Upper lobe of right lung (tissue), 1 donor: ENCODE data around the gene DAPK2. TPM values are rescaled to one million over a fixed set of nuclear protein-coding genes. Genes with fewer than 3 reads are reported as not detected.
A peak's percentile ranks its signal among the peaks of the same experiment; 100 is the strongest.
"Not testable (repeated sequence)": the region's sequence is repeated elsewhere in the genome, so short reads cannot be mapped to it uniquely, and the experiment has no call there.

Source experiments
- ATAC-seq: fragments of 200-7000 bp; cut with Tn5 transposase; one replicate; pipeline ENCODE4 v1.9.1; 2020; ENCODE audit warnings: mild to moderate bottlenecking, moderate library complexity
- DNase-seq: peaks from one replicate; pipeline ENCODE4 v3.0.0-alpha.2; 2020
- H3K27ac ChIP-seq: fragments of 200-600 bp; one replicate; pipeline ENCODE4 v1.8.0; 2022
- H3K27me3 ChIP-seq: fragments of 200-600 bp; one replicate; pipeline ENCODE4 v1.8.0; 2022; ENCODE audit warnings: mild to moderate bottlenecking
- H3K36me3 ChIP-seq: fragments of 200-600 bp; one replicate; pipeline ENCODE4 v1.8.0; 2022
- H3K4me1 ChIP-seq: fragments of 200-600 bp; one replicate; pipeline ENCODE4 v1.8.0; 2022
- H3K4me3 ChIP-seq: fragments of 200-600 bp; one replicate; pipeline ENCODE4 v1.8.0; 2022; ENCODE audit warnings: mild to moderate bottlenecking
- H3K9me3 ChIP-seq: fragments of 200-600 bp; one replicate; pipeline ENCODE4 v1.8.0; 2022
- intact Hi-C: fragments of 100-400 bp; cut with DNase I; formaldehyde crosslinking; loops from one replicate; pipeline ENCODE4 v1.11.0; 2022
- total RNA-seq: library from RNA; stranded (reverse); fragmentation: NEBNext Ultra II Directional; extraction: Animal tissue kit (Norgen Biotek cat#: 25700); gene quantifications from one replicate; pipeline ENCODE4 v1.2.1, GENCODE V29; 2021
- TF ChIP-seq, protein P1 (sequence below): fragments of 200-600 bp; IDR thresholded peaks from one replicate; pipeline ENCODE4 v1.8.0; 2022; ENCODE audit warnings: antibody characterized with exemption
- donor health status: DM: no; HTN: yes; CAD: no; lungs with severe emphysema.

DAPK2 gene
- total RNA-seq, 1 donor from 2014 or later: 73.3 TPM

DNA sequence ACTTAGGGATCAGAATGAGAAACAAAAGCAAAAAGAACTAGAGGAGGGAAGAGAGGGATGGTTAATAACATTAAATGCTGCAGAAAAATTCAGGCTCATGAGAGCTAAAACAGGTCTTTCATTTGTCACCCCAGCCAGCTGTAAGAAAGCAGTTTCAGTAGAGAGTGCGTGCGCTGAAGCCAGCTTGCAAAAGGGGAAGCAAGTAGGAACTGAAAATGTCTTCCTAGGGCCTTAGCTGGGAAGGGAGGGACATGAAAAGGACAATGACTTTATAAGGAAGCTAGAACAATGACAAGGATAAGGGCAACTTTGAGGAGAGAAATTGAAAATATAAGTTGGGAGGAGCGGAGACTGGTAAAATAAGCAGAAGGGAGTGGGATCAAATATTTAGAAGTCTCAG lies 44.2 kb upstream of the DAPK2 start:
- no peaks in the 10 kb centered on the region for H3K27me3 ChIP-seq
- peak overlapping the region; percentile 42 for H3K27ac ChIP-seq
- DNase-seq (no peak), ATAC-seq (no peak)
- TF ChIP-seq, protein P1, sequence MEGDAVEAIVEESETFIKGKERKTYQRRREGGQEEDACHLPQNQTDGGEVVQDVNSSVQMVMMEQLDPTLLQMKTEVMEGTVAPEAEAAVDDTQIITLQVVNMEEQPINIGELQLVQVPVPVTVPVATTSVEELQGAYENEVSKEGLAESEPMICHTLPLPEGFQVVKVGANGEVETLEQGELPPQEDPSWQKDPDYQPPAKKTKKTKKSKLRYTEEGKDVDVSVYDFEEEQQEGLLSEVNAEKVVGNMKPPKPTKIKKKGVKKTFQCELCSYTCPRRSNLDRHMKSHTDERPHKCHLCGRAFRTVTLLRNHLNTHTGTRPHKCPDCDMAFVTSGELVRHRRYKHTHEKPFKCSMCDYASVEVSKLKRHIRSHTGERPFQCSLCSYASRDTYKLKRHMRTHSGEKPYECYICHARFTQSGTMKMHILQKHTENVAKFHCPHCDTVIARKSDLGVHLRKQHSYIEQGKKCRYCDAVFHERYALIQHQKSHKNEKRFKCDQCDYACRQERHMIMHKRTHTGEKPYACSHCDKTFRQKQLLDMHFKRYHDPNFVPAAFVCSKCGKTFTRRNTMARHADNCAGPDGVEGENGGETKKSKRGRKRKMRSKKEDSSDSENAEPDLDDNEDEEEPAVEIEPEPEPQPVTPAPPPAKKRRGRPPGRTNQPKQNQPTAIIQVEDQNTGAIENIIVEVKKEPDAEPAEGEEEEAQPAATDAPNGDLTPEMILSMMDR: no peak
- no peaks in the 10 kb centered on the region for H3K9me3 ChIP-seq
- peaks cover 20% of the 10 kb centered on the region for H3K36me3 ChIP-seq
- peaks cover 36% of the 10 kb centered on the region for H3K4me1 ChIP-seq
- intact Hi-C loops: no loop called here
- H3K4me3 ChIP-seq: no peak overlapping the region

DNA sequence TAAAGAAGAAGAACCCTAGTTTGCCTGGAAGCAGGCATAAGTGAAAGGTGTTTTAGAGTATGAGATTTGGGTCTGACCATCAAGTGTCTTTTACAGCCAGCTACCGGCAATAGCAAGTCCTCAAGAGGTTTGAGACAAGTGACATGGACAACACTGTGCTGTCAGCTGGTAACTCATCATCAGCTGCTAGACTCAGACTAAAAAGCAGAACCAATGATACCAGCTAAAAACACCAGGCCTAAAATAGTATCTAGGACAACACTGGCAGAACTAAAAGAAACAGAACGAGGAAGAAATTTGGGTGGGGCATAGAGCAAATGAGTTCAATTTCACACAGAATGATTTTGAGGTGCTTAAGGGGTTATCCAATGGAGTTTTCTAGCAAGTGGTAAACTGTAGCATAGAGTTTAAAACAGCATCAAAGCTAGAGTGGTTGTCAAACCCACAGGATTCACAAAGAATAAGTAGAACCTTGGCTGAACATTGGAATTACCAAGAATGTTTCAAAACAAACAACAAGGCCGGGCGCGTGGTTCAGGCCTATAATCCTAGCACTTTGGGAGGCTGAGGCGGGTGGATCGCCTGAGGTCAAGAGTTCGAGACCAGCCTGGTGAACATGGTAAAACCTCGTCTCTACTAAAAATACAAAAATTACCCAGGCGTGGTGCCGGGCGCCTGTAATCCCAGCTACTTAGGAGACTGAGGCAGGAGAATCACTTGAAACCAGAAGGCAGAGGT lies 43.4 kb upstream of the DAPK2 start:
- peak; percentile 46 for ATAC-seq
- intact Hi-C loops: no loop called here
- no peaks in the 10 kb centered on the region for H3K9me3 ChIP-seq
- H3K27me3 ChIP-seq: no peaks in the 10 kb centered on the region
- no peak for DNase-seq
- H3K4me3 ChIP-seq: no peak overlapping the region
- TF ChIP-seq, protein P1: no peak
- H3K27ac ChIP-seq: peak overlapping the region; percentile 58
- peaks cover 28% of the 10 kb centered on the region for H3K4me1 ChIP-seq
- peaks cover 27% of the 10 kb centered on the region for H3K36me3 ChIP-seq

DNA sequence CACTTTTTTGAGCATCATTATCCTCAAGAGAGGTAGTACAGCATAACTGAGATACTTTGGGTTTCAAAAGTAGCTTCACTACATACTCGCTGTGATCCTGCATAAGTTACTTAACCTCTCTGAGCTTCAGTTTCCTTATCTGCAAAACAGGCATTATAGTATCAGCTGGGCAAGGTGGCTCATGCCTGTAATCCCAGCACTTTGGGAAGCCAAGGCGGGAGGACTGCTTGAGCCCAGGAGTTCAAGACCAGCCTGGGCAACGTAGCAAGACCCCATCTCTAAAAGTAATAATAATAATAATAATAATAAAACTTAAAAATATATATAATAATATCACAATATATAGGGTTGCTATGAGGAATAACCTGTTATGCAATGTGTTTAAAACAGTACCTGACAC lies 36.5 kb upstream of the DAPK2 start:
- Histone ChIP-seq H3K4me3 (no peak overlapping the region), H3K27me3 (no peaks in the 10 kb centered on the region), H3K4me1 (no peaks in the 10 kb centered on the region), H3K27ac (no peak overlapping the region), H3K9me3 (no peaks in the 10 kb centered on the region), H3K36me3 (peaks cover 50% of the 10 kb centered on the region)
- intact Hi-C loops: no loop called here
- TF ChIP-seq, protein P1: no peak
- DNase-seq: no peak
- ATAC-seq: no peak

DNA sequence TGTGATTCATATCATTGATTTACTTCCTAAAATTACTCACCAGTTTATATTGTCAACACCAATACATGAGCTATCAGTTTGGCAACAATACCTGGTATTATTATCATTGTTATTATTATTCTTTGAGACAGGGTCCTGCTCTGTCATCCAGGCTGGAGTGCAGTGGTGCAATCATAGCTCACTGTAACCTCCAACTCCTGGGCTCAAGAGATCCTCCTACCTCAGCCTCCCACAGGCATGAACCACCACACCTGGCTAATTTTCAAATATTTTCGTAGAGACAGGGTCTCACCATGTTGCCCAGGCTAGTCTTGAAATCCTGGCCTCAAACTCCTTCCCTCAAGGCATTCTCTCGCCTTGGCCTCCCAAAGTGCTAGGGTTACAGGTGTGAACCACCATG lies 27.2 kb upstream of the DAPK2 start:
- Histone ChIP-seq H3K36me3 (peaks cover 17% of the 10 kb centered on the region), H3K4me1 (peaks cover 26% of the 10 kb centered on the region)
- intact Hi-C loops, H3K9me3 ChIP-seq, H3K4me3 ChIP-seq, DNase-seq, H3K27ac ChIP-seq, ATAC-seq, H3K27me3 ChIP-seq: not testable (repeated sequence)

DNA sequence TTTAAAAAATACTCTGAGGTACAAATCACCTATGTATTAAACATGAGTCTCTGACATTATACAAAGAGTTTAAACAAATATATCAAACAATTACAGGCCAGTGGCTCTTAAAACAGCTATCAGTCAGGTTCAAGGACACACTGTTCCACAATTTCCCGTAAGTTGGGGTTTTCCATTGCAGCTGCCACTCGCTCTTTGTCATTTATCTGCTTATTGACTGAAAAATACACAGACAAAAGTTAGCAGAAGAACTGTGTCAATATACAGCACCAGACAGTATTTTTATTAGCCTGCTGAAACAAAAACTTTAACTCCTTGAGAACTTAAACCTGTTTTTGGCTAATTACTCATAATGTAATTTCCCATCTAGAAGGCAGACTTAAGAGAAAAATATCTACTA lies 26.5 kb upstream of the DAPK2 start:
- TF ChIP-seq, protein P1: no peak
- intact Hi-C loops: no loop called here
- DNase-seq (no peak), ATAC-seq (no peak)
- Histone ChIP-seq H3K27me3 (no peaks in the 10 kb centered on the region), H3K4me1 (peaks cover 26% of the 10 kb centered on the region), H3K36me3 (peaks cover 12% of the 10 kb centered on the region), H3K9me3 (no peaks in the 10 kb centered on the region), H3K4me3 (no peak overlapping the region), H3K27ac (no peak overlapping the region)

DNA sequence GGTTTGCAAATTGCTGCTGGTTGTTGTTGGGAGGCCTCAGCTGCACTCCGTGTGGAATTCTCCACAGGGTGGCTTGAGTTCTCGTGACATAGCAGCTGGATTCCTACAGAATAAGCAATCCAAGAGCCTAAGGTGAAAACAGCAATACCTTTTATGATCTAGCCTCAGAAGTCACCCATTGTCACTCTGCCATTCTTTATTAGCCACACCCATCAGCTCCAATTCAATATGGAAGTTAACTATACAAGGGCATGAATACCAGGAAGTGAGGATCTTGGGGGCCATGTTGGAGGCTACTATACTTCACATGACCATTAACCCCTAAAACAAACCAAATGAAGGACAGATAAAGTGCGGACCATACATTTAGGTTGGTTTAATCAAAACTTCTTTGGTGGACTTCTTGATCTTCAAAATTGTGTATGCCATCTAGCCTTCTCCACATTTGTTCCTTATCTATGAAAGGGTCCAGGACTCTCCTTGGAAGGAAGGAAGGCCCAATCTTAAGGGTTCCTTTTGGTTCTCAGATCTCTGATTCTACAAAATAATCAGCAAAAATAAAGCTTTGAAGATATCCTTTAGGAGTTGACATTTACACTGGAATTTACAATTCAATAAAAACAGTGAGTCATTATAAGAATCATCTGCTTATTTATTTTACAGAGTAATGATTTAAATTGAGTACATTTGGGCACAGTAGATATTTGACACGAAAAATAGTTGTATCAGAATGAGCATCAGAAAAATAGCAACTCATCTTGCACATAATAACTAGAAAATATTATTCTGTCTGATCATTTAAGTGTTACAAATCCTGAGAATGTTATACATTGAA lies 25.9 kb upstream of the DAPK2 start:
- H3K4me3 ChIP-seq: no peak overlapping the region
- H3K9me3 ChIP-seq: no peaks in the 10 kb centered on the region
- intact Hi-C loops: no loop called here
- DNase-seq (no peak), ATAC-seq (no peak)
- peak overlapping the region; percentile 72 for H3K27ac ChIP-seq
- H3K36me3 ChIP-seq: peaks cover 8% of the 10 kb centered on the region
- TF ChIP-seq, protein P1: no peak
- H3K4me1 ChIP-seq: peaks cover 26% of the 10 kb centered on the region
- H3K27me3 ChIP-seq: no peaks in the 10 kb centered on the region
